ENCODE measurements around the gene DIS3L2.

GRCh38 chr2:231947694-231948093 is 13.8 kb upstream of the DIS3L2 start:
- TF ChIP-seq CTCF (IDR thresholded peaks at IDR 0.05; ENCODE audit: low read depth, low read length) = no peak
- no peak for TF ChIP-seq EZH2phosphoT487 (IDR thresholded peaks at IDR 0.05; ENCODE audit: low read depth)

Measured in OCI-LY3 (cell line).